Spinal cord (tissue), 10 donors: ENCODE measurements around the gene GSG1L. TPM values are rescaled to one million over a fixed set of nuclear protein-coding genes. Genes with fewer than 3 reads are reported as not detected.
"Not testable (repeated sequence)": the region's sequence is repeated elsewhere in the genome, so short reads cannot be mapped to it uniquely, and the experiment has no call there.

Source experiments
- DNase-seq, 6 donors: peaks; one replicate each; pipeline versions ENCODE4 v3.0.0 to v3.0.0-alpha.2; 2013 to 2015; ENCODE audit warnings: low spot score in 6 of 6, low read depth in 4 of 6
- H3K27ac ChIP-seq: one replicate; pipeline ENCODE4 v1.5.1; 2013; ENCODE audit warnings: low read depth, low read length, control low read depth
- H3K27me3 ChIP-seq: one replicate; pipeline ENCODE4 v1.6.1; 2013; ENCODE audit warnings: low read length; ENCODE audit not compliant: control insufficient read depth, insufficient read depth
- H3K36me3 ChIP-seq: one replicate; pipeline ENCODE4 v1.6.1; 2013; ENCODE audit warnings: low read length; ENCODE audit not compliant: control insufficient read depth, insufficient read depth
- H3K4me1 ChIP-seq: one replicate; pipeline ENCODE4 v1.6.1; 2013; ENCODE audit warnings: low read length; ENCODE audit not compliant: control insufficient read depth, insufficient read depth
- H3K4me3 ChIP-seq: one replicate; pipeline ENCODE4 v1.5.1; 2013; ENCODE audit warnings: low read depth, low read length, control low read depth
- H3K9me3 ChIP-seq: one replicate; pipeline ENCODE4 v1.6.1; 2013; ENCODE audit warnings: low read length; ENCODE audit not compliant: control insufficient read depth, insufficient read depth
- WGBS: methylation state at CpG from one replicate; pipeline ENCODE4 v1.1.5; 2013; ENCODE audit warnings: missing lambda C conversion rate; ENCODE audit not compliant: insufficient coverage; 5-methylcytosine and 5-hydroxymethylcytosine counted together
- polyA plus RNA-seq, 2 donors: library from polyadenylated mRNA; unstranded; fragments of 120-200 nt; gene quantifications; one replicate each; pipeline ENCODE4 v1.2.1, GENCODE V29; 2013; ENCODE audit not compliant: insufficient read length in 2 of 2
- total RNA-seq, 2 donors: library from RNA; depleted of rRNA in 1 of 2; stranded (reverse); fragments of 120-200 nt in 1 of 2; fragments of >200 nt in 1 of 2; gene quantifications; one replicate each; pipeline versions ENCODE4 v1.2.3 to v1.2.4, GENCODE V29; 2013 to 2014
- donor health status: healthy.

GSG1L gene
- total and polyA plus RNA-seq, 4 donors: 7.5 to 26.1 (median 18.0) TPM

GRCh38 chr16:27749946-27750345 is 313.6 kb downstream of the GSG1L start:
- no peaks in the 10 kb centered on the region for H3K9me3 ChIP-seq
- peaks cover 53% of the 10 kb centered on the region for H3K36me3 ChIP-seq
- peaks cover 5% of the 10 kb centered on the region for H3K4me1 ChIP-seq
- WGBS: 95% methylated on average over 14 of the region's 16 CpGs
- DNase-seq: no peak
- no peak overlapping the region for H3K27ac ChIP-seq
- no peak overlapping the region for H3K4me3 ChIP-seq
- no peaks in the 10 kb centered on the region for H3K27me3 ChIP-seq

GRCh38 chr16:27749547-27749875 is 314.0 kb downstream of the GSG1L start:
- peaks cover 5% of the 10 kb centered on the region for H3K4me1 ChIP-seq
- no peaks in the 10 kb centered on the region for H3K27me3 ChIP-seq
- 95% methylated on average over 16 of the region's 16 CpGs for WGBS
- DNase-seq: no peak
- H3K9me3 ChIP-seq: no peaks in the 10 kb centered on the region
- no peak overlapping the region for H3K27ac ChIP-seq
- no peak overlapping the region for H3K4me3 ChIP-seq
- peaks cover 48% of the 10 kb centered on the region for H3K36me3 ChIP-seq

- WGBS: 59% methylated on average over 10 of the region's 12 CpGs
- H3K27ac ChIP-seq: no peak overlapping the region
- peak in 2 of 6 donors; percentile 33 to 70 for DNase-seq
- H3K36me3 ChIP-seq: peaks cover 43% of the 10 kb centered on the region
- no peak overlapping the region for H3K4me3 ChIP-seq
- no peaks in the 10 kb centered on the region for H3K27me3 ChIP-seq
- H3K4me1 ChIP-seq: peaks cover 5% of the 10 kb centered on the region
- no peaks in the 10 kb centered on the region for H3K9me3 ChIP-seq
Observed at GRCh38 chr16:27748868-27749546, 314.5 kb downstream of the GSG1L start.

GRCh38 chr16:27747946-27748345 is 315.6 kb downstream of the GSG1L start:
- Histone ChIP-seq H3K27ac (no peak overlapping the region), H3K36me3 (peaks cover 33% of the 10 kb centered on the region), H3K9me3 (no peaks in the 10 kb centered on the region), H3K4me3 (no peak overlapping the region), H3K27me3 (no peaks in the 10 kb centered on the region), H3K4me1 (peaks cover 5% of the 10 kb centered on the region)
- DNase-seq: peak in 1 of 6 donors; percentile 48
- WGBS: 80% methylated on average over 8 of the region's 14 CpGs

GRCh38 chr16:27746076-27746855 is 317.2 kb downstream of the GSG1L start:
- H3K36me3 ChIP-seq: peaks cover 32% of the 10 kb centered on the region
- H3K9me3 ChIP-seq: no peaks in the 10 kb centered on the region
- H3K4me1 ChIP-seq: peaks cover 5% of the 10 kb centered on the region
- no peaks in the 10 kb centered on the region for H3K27me3 ChIP-seq
- H3K4me3 ChIP-seq: no peak overlapping the region
- WGBS: 88% methylated on average over 17 of the region's 18 CpGs
- DNase-seq: peak in 1 of 6 donors; percentile 57
- H3K27ac ChIP-seq: no peak overlapping the region

- no peak overlapping the region for H3K4me3 ChIP-seq
- no peak overlapping the region for H3K27ac ChIP-seq
- no peaks in the 10 kb centered on the region for H3K9me3 ChIP-seq
- peaks cover 5% of the 10 kb centered on the region for H3K4me1 ChIP-seq
- DNase-seq: no peak
- peaks cover 34% of the 10 kb centered on the region for H3K36me3 ChIP-seq
- H3K27me3 ChIP-seq: no peaks in the 10 kb centered on the region
- 100% methylated on average over 1 of the region's 3 CpGs for WGBS
Observed at GRCh38 chr16:27745348-27745747, 318.2 kb downstream of the GSG1L start.

GRCh38 chr16:27743963-27744362 is 319.6 kb downstream of the GSG1L start:
- Histone ChIP-seq H3K27me3 (no peaks in the 10 kb centered on the region), H3K4me3 (no peak overlapping the region), H3K4me1 (peaks cover 2% of the 10 kb centered on the region), H3K9me3 (no peaks in the 10 kb centered on the region), H3K36me3 (peaks cover 28% of the 10 kb centered on the region), H3K27ac (no peak overlapping the region)
- 54% methylated on average over 2 of the region's 5 CpGs for WGBS
- DNase-seq: peak in 1 of 6 donors; percentile 16

- H3K36me3 ChIP-seq: peaks cover 29% of the 10 kb centered on the region
Observed at GRCh38 chr16:27743001-27743400, 320.5 kb downstream of the GSG1L start.

GRCh38 chr16:27742333-27742732 is 321.2 kb downstream of the GSG1L start:
- 93% methylated on average over 4 of the region's 5 CpGs for WGBS
- Histone ChIP-seq H3K27ac (no peak overlapping the region), H3K4me1 (no peaks in the 10 kb centered on the region), H3K27me3 (no peaks in the 10 kb centered on the region), H3K9me3 (no peaks in the 10 kb centered on the region), H3K36me3 (peaks cover 30% of the 10 kb centered on the region), H3K4me3 (no peak overlapping the region)
- DNase-seq: no peak

More at GRCh38 chr16:27743001-27743400, 320.5 kb downstream of the GSG1L start:
- not testable (repeated sequence) for DNase-seq, H3K27me3 ChIP-seq, H3K27ac ChIP-seq, H3K9me3 ChIP-seq, H3K4me1 ChIP-seq, H3K4me3 ChIP-seq
- no CpG with 5 or more reads among the region's 3 CpGs for WGBS
